GM21367 (cell line): ENCODE results near the gene IKBKE.
"Not testable (repeated sequence)": the region's sequence is repeated elsewhere in the genome, so short reads cannot be mapped to it uniquely, and the experiment has no call there.

Source experiments
- ATAC-seq: cut with Tn5 transposase; IDR thresholded peaks from one replicate; pipeline ENCODE4 v1.9.1; 2021; ENCODE audit not compliant: unreplicated experiment

The IKBKE gene

DNA sequence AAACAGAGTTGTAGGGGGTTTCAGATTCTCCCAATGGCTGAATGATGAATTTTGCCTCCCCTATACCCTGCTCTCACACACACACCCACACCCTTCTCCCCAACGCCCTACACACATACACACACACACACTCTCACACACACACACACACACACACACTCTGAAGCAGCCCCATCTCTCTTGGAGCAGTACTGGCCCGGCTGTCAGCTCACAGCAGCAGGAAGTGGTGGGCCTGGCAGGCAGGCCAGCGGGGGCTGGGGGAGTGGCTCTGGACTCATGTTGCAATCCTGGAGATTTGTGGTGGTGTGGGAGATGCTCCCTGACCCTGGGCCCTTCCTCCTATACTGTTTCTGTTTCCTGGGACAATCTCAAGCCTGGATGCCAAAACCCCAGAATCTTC is 2.2 kb downstream of the IKBKE start:
- no peak for ATAC-seq

DNA sequence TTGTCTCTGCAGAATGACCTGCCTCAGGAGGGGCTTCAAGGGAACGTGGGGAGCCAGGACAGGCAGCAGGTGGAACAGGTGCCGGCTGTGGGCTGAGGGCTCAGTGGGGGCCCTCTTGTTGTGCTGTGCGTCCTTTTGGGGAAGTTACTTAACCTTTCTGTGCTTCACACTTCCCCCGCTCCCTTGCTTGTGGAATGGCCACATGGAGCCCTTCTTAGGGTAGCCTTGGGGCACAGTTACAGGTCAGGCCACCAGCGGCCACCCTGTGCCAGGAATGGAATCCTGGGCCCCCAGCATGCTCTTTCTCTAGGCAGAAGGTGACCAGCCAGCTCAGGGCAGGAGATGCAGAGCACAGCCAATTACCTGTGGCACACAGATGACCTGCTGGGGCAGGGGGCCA is 2.6 kb downstream of the IKBKE start:
- no peak for ATAC-seq

DNA sequence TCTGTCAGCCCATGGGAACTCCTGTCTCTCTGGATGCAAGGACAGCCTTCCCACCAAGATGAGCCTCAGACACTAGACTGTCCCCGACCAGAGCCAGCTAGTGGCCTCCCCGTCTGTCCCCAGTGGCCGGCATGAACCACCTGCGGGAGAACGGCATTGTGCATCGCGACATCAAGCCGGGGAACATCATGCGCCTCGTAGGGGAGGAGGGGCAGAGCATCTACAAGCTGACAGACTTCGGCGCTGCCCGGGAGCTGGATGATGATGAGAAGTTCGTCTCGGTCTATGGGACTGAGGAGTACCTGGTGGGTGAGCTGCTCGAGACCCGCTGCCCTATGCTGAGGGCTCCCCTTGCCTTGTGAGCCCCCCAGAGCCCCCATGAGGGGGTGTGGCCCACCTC is 5.8 kb downstream of the IKBKE start:
- ATAC-seq = no peak

DNA sequence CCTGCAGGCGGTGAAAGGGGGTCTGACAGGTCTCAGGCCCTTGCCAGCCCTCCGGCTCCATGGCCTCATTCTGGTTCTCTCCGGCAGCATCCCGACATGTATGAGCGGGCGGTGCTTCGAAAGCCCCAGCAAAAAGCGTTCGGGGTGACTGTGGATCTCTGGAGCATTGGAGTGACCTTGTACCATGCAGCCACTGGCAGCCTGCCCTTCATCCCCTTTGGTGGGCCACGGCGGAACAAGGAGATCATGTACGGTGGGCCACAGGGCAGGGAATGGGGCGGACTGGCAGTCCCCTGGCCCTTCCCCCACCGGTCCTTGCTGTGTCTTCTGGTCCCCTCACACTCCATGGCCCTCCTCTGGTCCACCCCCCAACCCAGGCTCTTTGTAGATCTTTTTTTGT is 6.3 kb downstream of the IKBKE start:
- no peak for ATAC-seq

DNA sequence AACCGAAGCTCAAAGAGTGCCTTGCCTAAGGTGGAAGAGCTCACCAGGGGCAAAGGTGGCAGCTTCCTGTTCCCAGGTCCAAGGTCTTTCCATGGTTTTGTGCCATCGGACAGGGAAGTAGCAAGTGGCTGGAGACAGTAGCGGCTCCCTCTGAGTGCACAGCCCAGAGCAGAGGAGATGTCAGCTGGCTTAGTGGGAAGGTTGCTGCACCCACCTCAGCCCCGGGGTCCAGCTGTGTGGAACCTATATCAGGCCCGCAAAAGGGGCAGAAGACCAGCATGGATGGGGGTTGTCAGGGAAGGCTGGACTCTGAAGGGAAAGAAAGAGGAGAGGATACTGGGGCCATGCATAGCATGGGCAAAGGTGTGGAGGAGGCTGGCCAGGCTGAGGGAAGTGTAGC is 6.8 kb downstream of the IKBKE start:
- ATAC-seq = no peak

DNA sequence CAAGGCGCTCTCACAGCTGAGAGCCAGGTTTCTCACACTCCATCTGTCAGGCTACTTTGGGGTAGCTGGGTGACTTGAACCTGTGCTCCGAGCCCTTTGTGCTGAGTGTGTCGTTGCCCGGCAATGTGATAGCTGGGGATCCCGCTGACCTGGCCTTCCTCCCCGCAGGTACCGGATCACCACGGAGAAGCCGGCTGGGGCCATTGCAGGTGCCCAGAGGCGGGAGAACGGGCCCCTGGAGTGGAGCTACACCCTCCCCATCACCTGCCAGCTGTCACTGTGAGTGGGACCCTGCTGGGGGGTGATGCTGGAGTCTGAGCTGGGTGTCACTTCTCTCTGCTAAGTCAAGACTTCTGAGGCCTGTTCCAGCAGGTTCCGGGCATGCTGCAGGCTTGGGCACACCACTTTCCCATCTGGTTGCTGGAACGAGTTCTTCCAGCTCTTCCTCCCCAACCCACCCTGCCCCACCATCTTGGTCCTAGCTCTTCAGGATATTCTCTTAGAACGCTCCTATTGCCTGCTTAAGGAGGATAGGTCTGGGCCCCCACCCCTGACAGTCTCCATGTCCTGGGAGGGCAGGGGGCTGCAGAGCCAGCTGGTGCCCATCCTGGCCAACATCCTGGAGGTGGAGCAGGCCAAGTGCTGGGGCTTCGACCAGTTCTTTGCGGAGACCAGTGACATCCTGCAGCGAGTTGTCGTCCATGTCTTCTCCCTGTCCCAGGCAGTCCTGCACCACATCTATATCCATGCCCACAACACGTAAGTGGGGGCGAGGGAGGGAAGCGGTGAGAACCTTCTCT is 7.5 kb downstream of the IKBKE start:
- ATAC-seq = no peak

DNA sequence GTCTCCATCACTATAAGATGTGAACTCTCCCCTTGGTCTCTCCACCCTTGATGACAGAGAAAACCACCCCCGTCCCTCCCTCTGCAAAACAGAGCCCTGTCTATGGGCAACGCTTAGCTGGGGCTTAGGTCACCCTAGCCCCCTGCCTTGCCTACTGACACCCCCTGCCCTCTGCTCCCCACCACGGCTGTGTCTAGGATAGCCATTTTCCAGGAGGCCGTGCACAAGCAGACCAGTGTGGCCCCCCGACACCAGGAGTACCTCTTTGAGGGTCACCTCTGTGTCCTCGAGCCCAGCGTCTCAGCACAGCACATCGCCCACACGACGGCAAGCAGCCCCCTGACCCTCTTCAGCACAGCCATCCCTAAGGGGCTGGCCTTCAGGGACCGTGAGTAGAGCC is 8.5 kb downstream of the IKBKE start:
- no peak for ATAC-seq

DNA sequence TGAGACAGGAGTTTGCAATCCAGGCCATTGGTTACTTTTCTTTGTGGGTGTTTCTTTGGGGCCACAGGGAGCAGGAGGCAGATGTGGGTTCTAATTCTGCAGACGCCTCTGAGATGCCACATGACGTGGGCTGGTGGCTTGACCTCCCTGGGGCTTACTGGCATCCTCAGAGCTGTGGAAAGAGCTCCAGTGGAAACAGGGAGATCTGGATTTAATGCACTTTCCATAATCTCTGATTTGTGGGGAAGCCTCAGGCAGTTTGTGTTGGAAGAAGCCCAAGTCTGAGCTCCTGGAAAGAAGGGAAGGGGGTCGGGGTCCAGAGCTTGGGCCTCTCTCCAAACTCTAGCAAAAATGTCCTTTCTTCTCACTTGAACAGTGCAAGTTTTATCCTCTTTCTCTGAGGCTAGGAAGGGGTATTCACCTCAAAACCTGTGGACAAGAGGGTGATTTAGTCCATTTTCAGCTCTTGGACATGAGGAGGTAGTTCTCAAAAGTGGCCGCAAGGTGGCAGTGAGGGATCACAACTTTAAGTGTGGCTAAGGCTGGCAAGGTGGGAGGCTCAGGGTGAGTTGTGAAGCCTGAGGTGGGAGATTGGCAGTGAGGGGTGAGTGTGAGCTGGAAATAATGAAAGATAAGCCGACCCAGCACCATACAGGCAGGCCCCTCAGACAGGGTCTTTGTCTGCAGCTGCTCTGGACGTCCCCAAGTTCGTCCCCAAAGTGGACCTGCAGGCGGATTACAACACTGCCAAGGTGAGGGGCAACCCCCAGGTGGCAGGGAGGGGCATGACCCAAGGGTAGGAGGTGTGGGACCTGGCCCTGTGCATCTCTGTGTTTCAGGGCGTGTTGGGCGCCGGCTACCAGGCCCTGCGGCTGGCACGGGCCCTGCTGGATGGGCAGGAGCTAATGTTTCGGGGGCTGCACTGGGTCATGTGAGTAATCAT is 9.2 kb downstream of the IKBKE start:
- ATAC-seq = no peak

DNA sequence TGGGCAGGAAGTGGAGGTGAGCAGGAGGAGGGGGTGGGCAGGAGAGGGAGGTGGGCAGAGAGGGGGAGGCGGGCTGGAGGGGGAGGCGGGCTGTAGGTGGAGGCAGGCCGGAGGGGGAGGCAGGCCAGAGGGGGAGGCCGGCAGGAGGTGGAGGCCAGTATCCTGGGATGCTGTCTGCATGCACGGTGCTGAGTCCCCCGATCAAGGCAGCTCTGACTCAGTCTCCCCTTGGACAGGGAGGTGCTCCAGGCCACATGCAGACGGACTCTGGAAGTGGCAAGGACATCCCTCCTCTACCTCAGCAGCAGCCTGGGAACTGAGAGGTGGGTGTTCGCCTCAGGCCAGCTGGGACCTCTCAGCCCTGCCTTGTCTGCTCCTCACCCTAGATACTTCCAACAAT is 9.9 kb downstream of the IKBKE start:
- no peak for ATAC-seq

DNA sequence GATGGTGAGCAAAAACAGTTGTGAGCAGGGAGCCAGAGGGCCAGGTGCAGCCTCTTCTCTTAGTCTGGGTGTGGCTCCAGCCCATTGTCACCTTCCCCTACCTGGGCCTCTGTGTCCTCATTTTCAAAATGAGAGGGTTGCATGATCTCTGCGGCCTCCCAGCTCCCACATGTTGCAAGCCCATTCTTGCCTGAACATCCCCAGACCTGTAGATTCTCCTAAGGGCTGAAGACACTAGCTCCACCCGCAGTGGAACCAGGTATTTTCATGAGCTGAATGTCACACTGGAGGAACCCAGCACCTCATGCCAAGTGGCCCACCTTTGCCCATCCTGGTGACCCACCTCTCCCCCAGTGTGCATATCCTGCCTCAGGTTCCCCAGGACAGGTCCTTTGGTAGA is 12.3 kb downstream of the IKBKE start:
- no peak for ATAC-seq

DNA sequence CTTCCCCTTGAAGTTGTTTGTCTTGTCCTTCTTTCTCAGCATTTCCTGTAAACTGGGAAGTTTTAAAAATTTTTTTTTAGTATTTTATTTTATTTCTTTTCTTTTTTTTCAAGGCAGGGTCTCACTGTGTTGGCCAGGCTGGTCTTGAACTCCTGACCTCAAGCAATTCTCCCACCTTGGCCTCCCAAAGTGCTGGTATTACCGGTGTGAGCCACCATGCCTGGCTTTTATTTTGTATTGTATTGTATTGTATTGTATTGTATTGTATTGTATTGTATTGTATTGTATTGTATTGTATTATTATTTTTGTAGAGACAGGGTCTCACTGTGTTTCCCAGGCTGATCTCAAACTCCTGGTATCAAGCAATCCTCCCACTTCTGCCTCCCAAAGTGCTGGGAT is 13.6 kb downstream of the IKBKE start:
- not testable (repeated sequence) for ATAC-seq

DNA sequence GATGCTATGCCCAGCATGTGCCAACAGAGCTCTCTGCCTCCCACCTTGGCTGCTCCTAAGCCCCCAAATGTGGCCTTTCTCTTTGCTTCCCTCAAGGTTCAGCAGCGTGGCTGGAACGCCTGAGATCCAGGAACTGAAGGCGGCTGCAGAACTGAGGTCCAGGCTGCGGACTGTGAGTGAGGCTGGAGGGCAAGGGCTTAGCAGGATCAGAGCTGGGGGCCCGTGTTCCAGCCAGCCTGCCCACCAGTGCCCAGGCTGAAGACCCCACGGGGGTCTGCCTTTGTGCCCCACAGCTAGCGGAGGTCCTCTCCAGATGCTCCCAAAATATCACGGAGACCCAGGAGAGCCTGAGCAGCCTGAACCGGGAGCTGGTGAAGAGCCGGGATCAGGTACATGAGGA is 14.6 kb downstream of the IKBKE start:
- no peak for ATAC-seq

DNA sequence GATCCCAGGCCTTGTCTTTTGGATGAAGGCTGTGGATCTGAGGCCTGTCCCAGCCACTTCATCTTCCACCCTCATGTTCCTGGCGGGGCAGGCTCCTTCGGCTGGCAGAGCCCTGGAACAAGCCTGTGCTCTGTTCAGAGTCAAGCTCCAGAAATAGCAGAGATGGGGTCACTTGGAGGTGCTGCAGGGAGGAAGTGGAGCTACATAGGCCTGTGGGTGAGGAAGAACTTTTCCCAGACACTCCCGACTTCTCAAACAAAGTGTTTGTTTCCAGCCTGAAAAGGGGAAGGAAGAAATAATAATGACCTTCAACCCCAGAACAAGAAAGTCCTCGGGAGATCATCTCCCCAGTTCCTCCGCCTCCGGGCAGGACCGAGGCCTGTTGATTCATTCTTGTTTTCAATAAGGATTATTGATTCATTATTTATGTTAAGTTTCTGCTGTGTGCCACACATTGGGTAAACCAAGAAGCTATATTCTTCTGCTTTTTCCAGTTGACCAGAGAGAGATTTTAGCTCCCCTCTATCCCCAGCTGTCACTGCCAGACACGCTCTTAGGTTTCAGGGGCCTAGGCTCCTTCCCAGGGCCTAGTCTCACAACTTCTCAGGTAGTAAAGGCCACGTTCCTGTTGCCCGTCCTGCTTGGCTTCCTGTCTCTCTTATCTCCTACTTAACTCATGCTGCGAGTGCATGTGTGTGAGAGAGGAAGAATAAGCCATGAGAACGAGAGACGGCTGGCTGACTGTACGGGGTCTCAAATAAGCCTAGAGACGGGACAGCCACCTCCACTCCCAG is 16.9 kb downstream of the IKBKE start:
- ATAC-seq = no peak

DNA sequence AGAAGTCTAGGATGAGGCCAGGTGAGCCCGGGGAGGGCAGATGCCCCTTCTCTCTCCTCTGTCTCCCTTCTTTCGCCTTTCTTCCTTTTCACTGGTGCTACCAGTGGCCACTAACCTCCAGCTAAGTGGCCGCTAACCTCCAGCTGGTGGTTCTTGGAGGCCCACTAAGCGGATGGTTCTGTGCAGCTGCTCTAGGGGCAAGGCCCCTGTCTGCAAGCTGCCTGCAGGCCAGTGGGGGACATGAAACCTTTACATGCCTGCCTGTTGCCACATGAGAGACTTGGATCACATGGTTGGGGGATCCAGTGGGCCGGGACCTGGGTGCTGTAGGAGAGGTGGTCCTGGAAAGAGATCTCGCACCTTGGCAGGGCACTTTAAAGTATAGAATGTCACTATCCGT is 17.7 kb downstream of the IKBKE start:
- no peak for ATAC-seq

DNA sequence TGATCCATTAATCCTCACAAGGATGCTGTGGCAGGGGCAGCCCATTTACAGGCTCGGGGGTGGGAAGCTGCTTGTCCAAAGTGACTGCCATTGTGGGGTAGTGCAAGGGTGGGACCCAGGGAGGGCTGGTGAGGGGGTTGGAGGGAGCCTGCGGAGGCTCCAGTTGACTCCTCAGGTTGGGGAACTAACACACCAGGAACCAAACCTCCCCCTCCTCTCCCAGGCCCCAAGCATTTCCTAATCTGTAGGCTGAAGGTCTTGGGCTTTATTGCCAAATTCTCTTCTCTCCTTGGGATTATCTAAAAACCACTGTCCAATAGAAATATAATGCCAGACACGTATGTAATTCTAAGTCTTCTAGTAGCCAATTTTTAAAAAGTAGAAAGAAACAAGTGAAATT is 18.2 kb downstream of the IKBKE start:
- ATAC-seq = no peak

DNA sequence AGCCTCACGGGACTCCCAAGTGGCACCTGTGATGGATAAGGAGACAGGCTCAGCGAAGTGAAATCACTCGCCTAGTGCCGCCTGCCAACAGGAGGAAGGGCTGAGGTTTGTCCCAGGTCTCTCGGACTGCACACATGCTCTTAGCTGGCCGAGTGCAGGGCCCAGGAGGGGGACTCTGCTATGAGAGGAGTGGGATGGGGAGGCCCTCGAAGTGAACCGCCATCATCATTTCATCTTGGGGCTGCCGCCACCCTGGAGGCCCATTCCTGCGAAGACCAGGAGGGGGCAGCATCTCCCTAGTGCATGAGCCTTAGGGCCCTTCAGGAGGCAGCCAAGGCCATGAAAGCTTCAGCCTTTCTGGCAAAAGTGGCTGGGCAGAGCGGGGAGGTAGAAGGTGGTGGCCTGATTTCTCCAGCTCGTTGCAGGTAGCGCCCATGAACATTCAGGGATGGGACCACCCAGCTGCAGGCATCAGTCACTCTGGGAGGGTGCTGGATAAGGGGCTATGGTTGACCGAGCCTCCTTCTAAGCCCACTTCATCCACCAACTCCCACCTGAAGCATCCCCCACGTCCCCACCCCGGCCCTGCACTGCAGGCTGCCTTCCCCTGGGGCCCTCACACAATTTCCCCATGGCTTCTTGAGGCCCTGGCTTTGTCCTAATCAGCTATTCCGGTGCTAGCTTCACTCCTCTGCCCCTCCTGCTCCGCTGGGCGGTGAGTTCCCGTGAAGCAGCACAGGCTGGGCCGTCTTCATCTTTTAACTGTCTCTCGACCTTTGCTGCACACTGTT is 19.9 kb downstream of the IKBKE start:
- no peak for ATAC-seq

DNA sequence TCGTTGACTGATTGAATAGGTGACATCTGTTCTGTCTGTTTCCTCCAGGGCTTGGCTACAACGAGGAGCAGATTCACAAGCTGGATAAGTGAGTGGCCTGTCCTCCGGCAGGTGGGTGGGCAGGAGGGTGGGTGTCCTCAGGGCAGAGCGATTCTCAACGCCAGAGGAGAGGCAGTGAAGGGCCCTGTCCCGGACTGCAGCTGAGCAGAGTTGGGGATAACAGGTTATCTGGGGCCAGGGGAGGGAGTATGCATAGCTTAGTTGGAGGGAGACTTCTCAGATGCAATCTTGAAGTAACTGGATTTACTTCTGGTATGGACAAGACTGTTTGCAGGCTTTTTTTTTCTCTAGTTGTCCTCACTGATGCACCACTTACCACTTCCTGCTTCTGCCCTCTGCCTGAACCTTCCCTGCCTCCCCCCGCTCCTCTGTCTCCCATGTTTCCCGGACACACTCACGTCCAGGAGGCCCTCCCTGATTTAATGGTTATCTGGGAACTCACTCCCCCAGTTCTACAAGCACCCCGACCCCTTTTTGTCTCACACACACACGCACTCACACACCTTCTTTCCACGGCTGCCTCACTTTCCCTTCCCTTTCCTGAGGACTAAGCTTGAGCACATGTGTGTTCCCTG is 20.6 kb downstream of the IKBKE start:
- ATAC-seq = no peak

DNA sequence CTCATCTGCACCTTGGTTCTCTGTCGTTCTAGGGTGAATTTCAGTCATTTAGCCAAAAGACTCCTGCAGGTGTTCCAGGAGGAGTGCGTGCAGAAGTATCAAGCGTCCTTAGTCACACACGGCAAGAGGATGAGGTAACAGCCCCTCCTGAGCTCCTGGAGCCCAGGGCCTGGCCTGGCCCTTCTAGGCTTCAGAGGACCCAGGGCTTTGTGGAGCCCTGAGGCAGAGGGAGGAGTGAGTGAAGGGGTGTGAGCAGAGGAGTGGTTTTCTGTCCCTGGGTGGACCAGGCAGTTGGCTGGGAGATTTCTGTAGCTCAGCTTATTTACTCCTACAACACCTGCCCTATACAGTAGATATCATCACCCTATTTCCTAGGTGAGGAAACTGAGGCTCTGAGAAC is 21.3 kb downstream of the IKBKE start:
- no peak for ATAC-seq

DNA sequence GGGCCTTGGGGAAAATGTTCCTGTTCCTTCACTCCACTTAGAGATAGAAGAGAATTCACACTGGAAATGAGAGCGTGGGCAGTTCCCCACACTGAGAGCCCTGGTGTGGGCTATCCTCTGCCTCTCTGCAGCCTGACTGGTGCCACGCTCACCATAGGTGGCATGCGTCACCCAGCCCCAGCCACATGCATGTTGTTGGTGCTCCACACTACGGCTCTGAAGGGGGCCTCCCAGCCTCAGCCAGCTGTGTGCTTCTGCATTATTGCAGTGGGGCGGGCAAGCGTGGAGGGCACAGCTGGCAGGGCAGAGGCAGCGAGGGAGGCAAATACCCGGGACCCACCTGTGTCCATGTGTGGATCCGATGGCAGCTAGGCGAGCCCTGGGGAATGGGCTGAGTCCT is 22.3 kb downstream of the IKBKE start:
- ATAC-seq = no peak

DNA sequence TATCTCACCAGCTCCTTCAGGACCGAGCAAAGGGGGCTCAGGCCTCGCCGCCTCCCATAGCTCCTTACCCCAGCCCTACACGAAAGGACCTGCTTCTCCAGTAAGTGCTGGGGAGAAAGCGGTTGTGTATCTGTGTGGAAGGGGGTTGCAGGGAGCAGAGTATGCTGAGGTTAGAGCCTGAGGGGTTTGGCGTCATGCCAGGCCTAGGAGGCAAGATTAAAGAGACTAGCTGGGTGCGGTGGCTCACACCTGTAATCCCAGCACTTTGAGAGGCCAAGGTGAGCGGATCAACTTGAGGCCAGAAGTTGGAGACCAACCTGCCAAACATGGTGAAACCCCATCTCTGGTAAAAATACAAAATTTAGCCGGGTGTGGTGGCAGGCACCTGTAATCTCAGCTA is 23.0 kb downstream of the IKBKE start:
- ATAC-seq = no peak
